Measurements from ENCODE around the gene FSTL4. TPM values are rescaled to one million over a fixed set of nuclear protein-coding genes. Genes with fewer than 3 reads are reported as not detected.

FSTL4 gene
- total RNA-seq, 4 donors from 2014 or later = 0.33 to 0.78 (median 0.34) TPM; not detected in 1

DNA sequence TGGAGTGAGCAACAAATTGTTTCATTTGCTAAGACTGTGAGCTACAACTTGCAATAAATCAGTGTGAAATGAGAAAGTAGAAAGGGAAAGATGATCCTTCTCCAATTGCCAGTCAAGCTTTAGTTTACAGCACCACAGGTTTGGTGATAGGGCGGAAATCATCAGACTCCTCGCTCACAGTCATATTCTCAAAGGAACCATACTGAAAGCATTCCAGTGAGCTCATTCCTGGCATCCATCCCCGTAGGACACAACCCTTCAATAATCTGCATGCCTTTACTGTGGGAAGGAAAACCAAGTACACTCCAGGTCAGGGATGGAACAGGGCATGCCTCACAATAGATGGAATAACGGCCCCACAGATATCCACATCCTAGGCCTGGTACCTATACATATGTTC is 80.7 kb downstream of the FSTL4 start:
- H3K36me3 ChIP-seq = no peaks in the 10 kb centered on the region
- H3K9me3 ChIP-seq = no peaks in the 10 kb centered on the region
- no peaks in the 10 kb centered on the region for H3K4me1 ChIP-seq
- H3K27ac ChIP-seq (replicated peaks in 1 of 4) = no peak overlapping the region
- H3K4me3 ChIP-seq = no peak overlapping the region
- H3K27me3 ChIP-seq = no peaks in the 10 kb centered on the region
- TF ChIP-seq CTCF (IDR thresholded peaks at IDR 0.05) = no peak
- TF ChIP-seq POLR2A (IDR thresholded peaks at IDR 0.05; ENCODE audit: low read depth) = no peak
- TF ChIP-seq EP300 (IDR thresholded peaks at IDR 0.05) = no peak
- TF ChIP-seq POLR2AphosphoS5 (IDR thresholded peaks at IDR 0.05) = no peak
- 23% methylated on average over 4 of the region's 4 CpGs for WGBS
- DNase-seq (ENCODE audit: extremely low spot score) = peak; percentile 77
- intact Hi-C loops (cut with DNase I) = no loop called here

GRCh38 chr5:133531178-133531577 is 81.2 kb downstream of the FSTL4 start:
- peak; percentile 87 for DNase-seq (ENCODE audit: extremely low spot score)
- intact Hi-C loops (cut with DNase I) = no loop called here
- no peak overlapping the region for H3K4me3 ChIP-seq
- TF ChIP-seq POLR2A (IDR thresholded peaks at IDR 0.05; ENCODE audit: low read depth) (no peak), EP300 (IDR thresholded peaks at IDR 0.05) (no peak), CTCF (IDR thresholded peaks at IDR 0.05) (no peak), POLR2AphosphoS5 (IDR thresholded peaks at IDR 0.05) (no peak)
- H3K27ac ChIP-seq (replicated peaks in 1 of 4) = no peak overlapping the region
- no peaks in the 10 kb centered on the region for H3K36me3 ChIP-seq
- whole genome bisulfite sequencing = 74% methylated on average over 4 of the region's 4 CpGs
- H3K9me3 ChIP-seq = no peaks in the 10 kb centered on the region
- H3K4me1 ChIP-seq = no peaks in the 10 kb centered on the region
- no peaks in the 10 kb centered on the region for H3K27me3 ChIP-seq

DNA sequence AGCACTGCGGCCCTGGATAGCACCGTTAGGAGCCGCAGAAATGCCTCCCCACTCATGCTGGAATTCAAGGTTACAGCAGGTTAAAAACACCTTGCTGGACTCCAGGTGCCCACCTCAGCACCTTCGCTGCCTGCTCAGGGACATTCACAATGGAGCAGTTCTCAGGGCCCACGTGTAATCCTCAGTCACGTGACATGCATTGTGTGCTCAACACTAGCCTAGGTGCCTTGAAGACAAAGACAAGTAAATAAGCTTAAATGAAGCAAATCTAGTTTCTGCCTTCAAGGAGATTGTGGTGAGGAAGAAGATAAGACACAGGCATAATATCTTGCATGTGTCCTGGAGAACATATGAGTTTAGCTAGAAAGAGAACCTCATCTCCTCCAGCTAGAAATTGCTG is 82.1 kb downstream of the FSTL4 start:
- H3K4me1 ChIP-seq = no peaks in the 10 kb centered on the region
- no peak overlapping the region for H3K4me3 ChIP-seq
- H3K27ac ChIP-seq (replicated peaks in 1 of 4) = no peak overlapping the region
- intact Hi-C loops (cut with DNase I) = no loop called here
- H3K36me3 ChIP-seq = no peaks in the 10 kb centered on the region
- DNase-seq (ENCODE audit: extremely low spot score) = no peak
- TF ChIP-seq POLR2A (IDR thresholded peaks at IDR 0.05; ENCODE audit: low read depth) (no peak), EP300 (IDR thresholded peaks at IDR 0.05) (no peak), CTCF (IDR thresholded peaks at IDR 0.05) (no peak), POLR2AphosphoS5 (IDR thresholded peaks at IDR 0.05) (no peak)
- no peaks in the 10 kb centered on the region for H3K9me3 ChIP-seq
- WGBS = 91% methylated on average over 6 of the region's 6 CpGs
- H3K27me3 ChIP-seq = no peaks in the 10 kb centered on the region

- 0% methylated on average over 1 of the region's 4 CpGs for WGBS
- no peak overlapping the region for H3K4me3 ChIP-seq
- no peak overlapping the region for H3K27ac ChIP-seq (replicated peaks in 1 of 4)
- no peak for TF ChIP-seq POLR2AphosphoS5 (IDR thresholded peaks at IDR 0.05)
- no peak for TF ChIP-seq POLR2A (IDR thresholded peaks at IDR 0.05; ENCODE audit: low read depth)
- no peak for TF ChIP-seq CTCF (IDR thresholded peaks at IDR 0.05)
- no peak for TF ChIP-seq EP300 (IDR thresholded peaks at IDR 0.05)
- H3K27me3 ChIP-seq = no peaks in the 10 kb centered on the region
- intact Hi-C loops (cut with DNase I) = no loop called here
- no peaks in the 10 kb centered on the region for H3K9me3 ChIP-seq
- DNase-seq (ENCODE audit: extremely low spot score) = peak; percentile 62
- H3K4me1 ChIP-seq = no peaks in the 10 kb centered on the region
- no peaks in the 10 kb centered on the region for H3K36me3 ChIP-seq
These were observed 83.5 kb downstream of the FSTL4 start for GRCh38 chr5:133528841-133529240.

- Histone ChIP-seq H3K36me3 (no peaks in the 10 kb centered on the region), H3K4me1 (no peaks in the 10 kb centered on the region), H3K9me3 (no peaks in the 10 kb centered on the region), H3K4me3 (no peak overlapping the region), H3K27me3 (peaks cover 0 to 8% (median 0%) of the 10 kb centered on the region in 4 donors), H3K27ac (replicated peaks in 1 of 4) (no peak overlapping the region)
- WGBS = 46% methylated on average over 2 of the region's 2 CpGs
- TF ChIP-seq CTCF (IDR thresholded peaks at IDR 0.05) (no peak), POLR2A (IDR thresholded peaks at IDR 0.05; ENCODE audit: low read depth) (no peak)
- peak; percentile 79 for DNase-seq (ENCODE audit: extremely low spot score)
- intact Hi-C loops (cut with DNase I) = no loop called here
These were observed 85.0 kb downstream of the FSTL4 start for GRCh38 chr5:133527311-133527710.
